ENCODE results near the gene BCL2L1.
"Not testable (repeated sequence)": the region's sequence is repeated elsewhere in the genome, so short reads cannot be mapped to it uniquely, and the experiment has no call there.

BCL2L1 gene

GRCh38 chr20:31638816-31639215 is 83.9 kb downstream of the BCL2L1 start:
- Histone ChIP-seq H3K4me3 (no peak overlapping the region), H3K27ac (no peak overlapping the region)
- DNase-seq (ENCODE audit: low spot score), result no peak
- TF ChIP-seq, protein P1, sequence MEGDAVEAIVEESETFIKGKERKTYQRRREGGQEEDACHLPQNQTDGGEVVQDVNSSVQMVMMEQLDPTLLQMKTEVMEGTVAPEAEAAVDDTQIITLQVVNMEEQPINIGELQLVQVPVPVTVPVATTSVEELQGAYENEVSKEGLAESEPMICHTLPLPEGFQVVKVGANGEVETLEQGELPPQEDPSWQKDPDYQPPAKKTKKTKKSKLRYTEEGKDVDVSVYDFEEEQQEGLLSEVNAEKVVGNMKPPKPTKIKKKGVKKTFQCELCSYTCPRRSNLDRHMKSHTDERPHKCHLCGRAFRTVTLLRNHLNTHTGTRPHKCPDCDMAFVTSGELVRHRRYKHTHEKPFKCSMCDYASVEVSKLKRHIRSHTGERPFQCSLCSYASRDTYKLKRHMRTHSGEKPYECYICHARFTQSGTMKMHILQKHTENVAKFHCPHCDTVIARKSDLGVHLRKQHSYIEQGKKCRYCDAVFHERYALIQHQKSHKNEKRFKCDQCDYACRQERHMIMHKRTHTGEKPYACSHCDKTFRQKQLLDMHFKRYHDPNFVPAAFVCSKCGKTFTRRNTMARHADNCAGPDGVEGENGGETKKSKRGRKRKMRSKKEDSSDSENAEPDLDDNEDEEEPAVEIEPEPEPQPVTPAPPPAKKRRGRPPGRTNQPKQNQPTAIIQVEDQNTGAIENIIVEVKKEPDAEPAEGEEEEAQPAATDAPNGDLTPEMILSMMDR (IDR thresholded peaks at IDR 0.05), result no peak

DNA sequence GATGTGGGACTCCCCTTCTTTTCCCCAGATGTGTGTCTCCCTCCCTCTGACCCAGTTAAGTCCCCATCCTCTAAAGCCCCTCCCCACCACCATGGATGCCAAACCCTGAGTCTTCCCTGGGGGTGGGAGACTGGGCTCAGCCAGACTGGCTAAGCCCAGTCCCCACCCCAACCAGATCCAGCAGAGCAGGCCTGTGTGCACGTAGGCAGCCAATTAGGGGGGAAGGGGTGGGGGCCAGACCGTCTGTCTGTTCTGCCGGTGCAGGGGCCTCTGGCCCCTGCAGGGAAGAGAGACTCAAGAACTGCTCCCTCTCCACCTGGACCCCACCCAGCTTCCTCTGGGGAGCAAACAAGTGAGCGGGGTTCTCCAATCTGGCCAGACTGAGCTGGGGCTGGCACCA is 84.4 kb downstream of the BCL2L1 start:
- DNase-seq (ENCODE audit: low spot score), result no peak
- TF ChIP-seq, protein P1 (IDR thresholded peaks at IDR 0.05), result no peak
- no peak overlapping the region for H3K4me3 ChIP-seq
- no peak overlapping the region for H3K27ac ChIP-seq

- TF ChIP-seq, protein P1 (IDR thresholded peaks at IDR 0.05), result no peak
- no peak within 1 kb of the TSS for H3K27ac ChIP-seq
- DNase-seq (ENCODE audit: low spot score), result no peak
These were observed 85.0 kb downstream of the BCL2L1 start, which contains the start of gene COX4I2 for GRCh38 chr20:31637660-31638059. Gene COX4I2 (plus strand): TSS chr20:31637912. CDS start chr20:31639018, 1,106 bp downstream.

DNA sequence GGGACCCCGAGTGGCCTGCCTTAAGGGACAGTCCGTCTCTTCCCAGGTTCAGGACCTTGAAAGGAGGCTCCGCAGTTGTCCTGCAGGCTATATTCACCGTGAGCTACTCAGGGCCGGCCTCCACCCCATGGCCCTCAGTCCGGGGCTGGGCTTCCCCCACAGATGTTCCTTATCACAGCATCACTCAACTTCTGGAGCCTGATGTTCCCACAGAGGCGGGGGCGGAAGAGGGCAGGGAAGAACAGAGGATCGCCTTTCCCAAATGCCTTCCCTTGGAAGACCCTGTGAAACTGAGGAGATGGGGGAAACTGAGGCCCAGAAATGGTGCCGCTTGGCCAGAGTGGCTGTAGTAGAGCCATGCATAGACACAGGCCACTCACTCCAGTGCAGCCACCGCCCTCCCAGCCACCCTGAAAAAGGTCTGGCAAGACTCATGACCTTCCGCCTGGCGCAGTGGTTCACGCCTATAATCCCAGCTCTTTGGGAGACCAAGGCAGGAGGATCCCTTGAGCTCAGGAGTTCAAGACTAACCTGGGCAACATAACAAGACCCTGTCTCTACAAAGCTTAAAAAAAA is 89.2 kb downstream of the BCL2L1 start:
- Histone ChIP-seq H3K27ac (no peak overlapping the region), H3K4me3 (no peak overlapping the region)
- DNase-seq (ENCODE audit: low spot score), result no peak
- TF ChIP-seq, protein P1 (IDR thresholded peaks at IDR 0.05), result no peak

More at GRCh38 chr20:31637660-31638059, 85.0 kb downstream of the BCL2L1 start, which contains the start of gene COX4I2:
- H3K4me3 ChIP-seq, result no peak within 1 kb of the TSS

GRCh38 chr20:31632548-31633338 is 89.9 kb downstream of the BCL2L1 start:
- TF ChIP-seq, protein P1 (IDR thresholded peaks at IDR 0.05), result no peak
- no peak for DNase-seq (ENCODE audit: low spot score)
- H3K4me3 ChIP-seq, result no peak overlapping the region
- no peak overlapping the region for H3K27ac ChIP-seq

DNA sequence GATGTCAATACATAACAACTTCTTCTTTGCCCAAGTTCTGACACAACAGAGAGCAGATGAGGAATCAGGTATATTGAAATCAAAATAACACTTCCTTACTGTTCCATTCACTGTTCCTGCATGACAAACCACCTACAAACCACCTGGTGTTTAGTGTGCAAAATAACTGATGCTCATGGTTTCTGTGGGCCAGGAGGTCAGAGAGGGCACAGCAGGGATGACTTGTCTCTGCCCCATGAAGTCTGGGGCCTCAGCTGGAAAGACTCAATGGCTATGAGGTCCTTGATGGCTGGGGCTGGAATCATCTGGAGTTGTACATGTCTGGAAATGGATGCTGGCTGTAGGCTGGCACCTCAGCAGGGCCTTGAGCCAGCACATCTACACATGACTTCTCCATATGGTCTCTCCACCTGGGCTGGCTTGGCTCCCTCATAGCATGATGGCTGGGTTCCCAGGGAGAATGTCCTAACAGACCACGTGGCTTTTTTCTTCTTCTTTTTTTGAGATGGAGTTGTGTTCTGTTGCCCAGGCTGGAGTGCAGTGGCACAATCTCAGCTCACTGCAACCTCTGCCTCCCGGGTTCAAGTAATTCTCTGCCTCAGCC is 92.4 kb downstream of the BCL2L1 start:
- Histone ChIP-seq H3K4me3 (no peak overlapping the region), H3K27ac (no peak overlapping the region)
- TF ChIP-seq, protein P1 (IDR thresholded peaks at IDR 0.05), result no peak
- DNase-seq (ENCODE audit: low spot score), result no peak

GRCh38 chr20:31628057-31628456 is 94.6 kb downstream of the BCL2L1 start:
- not testable (repeated sequence) for H3K27ac ChIP-seq; DNase-seq (ENCODE audit: low spot score); H3K4me3 ChIP-seq

- H3K27ac ChIP-seq; DNase-seq (ENCODE audit: low spot score); H3K4me3 ChIP-seq: not testable (repeated sequence)
These were observed 96.1 kb downstream of the BCL2L1 start for GRCh38 chr20:31626534-31626933.

- not testable (repeated sequence) for DNase-seq (ENCODE audit: low spot score); H3K27ac ChIP-seq; H3K4me3 ChIP-seq
These were observed 99.6 kb downstream of the BCL2L1 start for GRCh38 chr20:31623123-31623505.
